Gastroesophageal sphincter (tissue), 4 donors: ENCODE results near the gene HRH3. TPM values are rescaled to one million over a fixed set of nuclear protein-coding genes. Genes with fewer than 3 reads are reported as not detected.
A peak's percentile ranks its signal among the peaks of the same experiment; 100 is the strongest.

Experiments used
- ATAC-seq: fragments of 150-250 bp; one replicate; pipeline ENCODE4 v1.9.1; 2016; ENCODE audit warnings: mild to moderate bottlenecking, moderate library complexity
- H3K27ac ChIP-seq, 4 donors: fragments of 200-600 bp; sonication (generic) in 3 of 4; 1 replicate in 3 of 4; 2 replicates in 1 of 4; pipeline ENCODE4 v1.5.1; 2016 to 2019
- H3K27me3 ChIP-seq: fragments of 200-600 bp; sonication (generic); one replicate; pipeline ENCODE4 v1.5.1; 2019
- H3K36me3 ChIP-seq, 2 donors: fragments of 200-600 bp; sonication (generic); one replicate each; pipeline ENCODE4 v1.5.1; 2019; ENCODE audit warnings: control low read depth in 1 of 2
- H3K4me1 ChIP-seq, 3 donors: fragments of 200-600 bp; sonication (generic); 1 replicate in 2 of 3; 2 replicates in 1 of 3; pipeline ENCODE4 v1.5.1; 2016 to 2019; ENCODE audit warnings: control low read depth in 2 of 3
- H3K4me3 ChIP-seq, 2 donors: fragments of 200-600 bp; sonication (generic); one replicate each; pipeline ENCODE4 v1.5.1; 2019; ENCODE audit warnings: mild to moderate bottlenecking in 1 of 2, moderate library complexity in 1 of 2
- H3K9me3 ChIP-seq, 3 donors: fragments of 200-600 bp; sonication (generic); one replicate each; pipeline ENCODE4 v1.5.1; 2017 to 2019; ENCODE audit warnings: control low read depth in 2 of 3
- CTCF ChIP-seq, 4 experiments: fragments of 200-600 bp in 2 of 4; fragments of 450-650 bp in 2 of 4; sonication (generic) in 1 of 4; IDR thresholded peaks; one replicate each; pipeline ENCODE4 v1.5.1; 2017 to 2019; ENCODE audit warnings: antibody characterized with exemption in 4 of 4, mild to moderate bottlenecking in 2 of 4, moderate library complexity in 2 of 4
- EP300 ChIP-seq: sonication (generic); formaldehyde crosslinking; IDR thresholded peaks from one replicate; pipeline ENCODE4 v1.6.1; 2017; ENCODE audit warnings: antibody characterized with exemption, mild to moderate bottlenecking
- POLR2A ChIP-seq, 2 donors: fragments of 450-650 bp; IDR thresholded peaks; one replicate each; pipeline ENCODE4 v1.6.1; 2017; ENCODE audit warnings: antibody characterized with exemption in 2 of 2, mild to moderate bottlenecking in 2 of 2, moderate library complexity in 1 of 2
- POLR2AphosphoS5 ChIP-seq: sonication (generic); formaldehyde crosslinking; IDR thresholded peaks from one replicate; pipeline ENCODE4 v1.6.1; 2017; ENCODE audit warnings: antibody characterized with exemption
- WGBS, 2 donors: methylation state at CpG; one replicate each; pipeline ENCODE4 v1.1.5; 2018; ENCODE audit warnings: low coverage in 1 of 2; 5-methylcytosine and 5-hydroxymethylcytosine counted together
- total RNA-seq, 4 donors: library from RNA; depleted of rRNA; stranded (reverse); fragments of >200 nt; gene quantifications; one replicate each; pipeline ENCODE4 v1.1.0, GENCODE V29; 2016

Gene HRH3
- total RNA-seq, 4 donors from 2014 or later = not detected

DNA sequence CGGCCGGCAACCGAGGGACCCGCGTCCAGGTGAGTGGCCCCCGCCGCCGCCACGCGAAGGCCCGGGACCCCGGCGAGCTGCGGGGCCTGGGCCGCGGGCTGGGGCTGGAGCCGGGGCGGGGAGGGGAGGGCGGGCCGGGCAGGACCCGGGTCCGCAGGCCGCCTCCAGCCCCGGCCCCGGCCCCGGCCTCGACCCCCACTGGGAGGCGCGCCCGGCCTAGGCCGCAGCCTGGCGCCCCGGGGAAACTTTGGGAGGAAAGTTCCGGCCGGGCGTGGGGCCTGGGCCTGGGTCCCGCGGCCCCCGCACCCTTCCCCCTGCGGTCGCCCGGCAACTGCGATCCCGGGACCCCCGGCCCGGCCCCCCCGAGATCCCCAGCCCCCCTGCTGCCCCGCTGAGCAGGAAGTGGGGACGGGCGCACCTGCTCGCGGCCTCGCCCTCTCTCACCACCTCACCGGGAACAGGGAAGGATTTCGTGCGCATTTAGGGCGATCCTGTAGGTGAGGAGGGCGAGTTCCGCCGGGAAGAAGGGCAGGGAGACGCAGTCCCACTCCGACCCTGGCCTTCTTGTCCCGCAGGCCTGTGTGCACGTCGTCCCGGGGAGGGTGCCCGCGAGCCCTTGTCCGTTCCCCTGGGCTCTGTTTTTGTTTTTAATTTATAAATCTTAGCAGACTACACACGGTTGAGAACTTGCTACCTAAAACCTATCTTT, 18.6 kb upstream of the HRH3 start:
- Histone ChIP-seq H3K27ac (peak overlapping the region; percentile 52 to 87 (median 86)), H3K27me3 (peaks cover 9% of the 10 kb centered on the region), H3K9me3 (no peaks in the 10 kb centered on the region), H3K4me1 (peaks cover 0 to 43% (median 16%) of the 10 kb centered on the region in 3 donors), H3K4me3 (peak overlapping the region; percentile 93 to 96), H3K36me3 (peaks cover 0 to 6% of the 10 kb centered on the region in 2 donors)
- ATAC-seq = no peak
- no peak for TF ChIP-seq POLR2AphosphoS5
- TF ChIP-seq POLR2A (IDR thresholded peaks at IDR 0.05) = no peak
- TF ChIP-seq EP300 = no peak
- TF ChIP-seq CTCF (IDR thresholded peaks at IDR 0.05) = no peak
- WGBS, 2 donors = 0% methylated on average over 9 to 10 of the region's 70 CpGs

GRCh38 chr20:62237801-62238568, 17.9 kb upstream of the HRH3 start, which contains the start of gene OSBPL2:
TSS of gene OSBPL2 (plus strand) at chr20:62238521. CDS start at chr20:62256185, 17,664 bp downstream.
- 11% methylated on average over 6 of the region's 55 CpGs; no CpG with 5 or more reads in 1 of the 2 donors for WGBS, 2 donors
- Histone ChIP-seq H3K4me3 (peak within 1 kb of the TSS; percentile 93 to 96), H3K4me1 (peaks cover 0 to 42% (median 16%) of the 10 kb centered on the region in 3 donors), H3K27me3 (peaks cover 17% of the 10 kb centered on the region), H3K9me3 (no peaks in the 10 kb centered on the region), H3K27ac (peak within 1 kb of the TSS; percentile 52 to 87 (median 86)), H3K36me3 (peaks cover 0 to 6% of the 10 kb centered on the region in 2 donors)
- TF ChIP-seq CTCF (IDR thresholded peaks at IDR 0.05) (no peak), POLR2A (IDR thresholded peaks at IDR 0.05) (peak in 1 of 2 donors; percentile 31), EP300 (no peak), POLR2AphosphoS5 (peak; percentile 54)
- ATAC-seq = peak; percentile 99

DNA sequence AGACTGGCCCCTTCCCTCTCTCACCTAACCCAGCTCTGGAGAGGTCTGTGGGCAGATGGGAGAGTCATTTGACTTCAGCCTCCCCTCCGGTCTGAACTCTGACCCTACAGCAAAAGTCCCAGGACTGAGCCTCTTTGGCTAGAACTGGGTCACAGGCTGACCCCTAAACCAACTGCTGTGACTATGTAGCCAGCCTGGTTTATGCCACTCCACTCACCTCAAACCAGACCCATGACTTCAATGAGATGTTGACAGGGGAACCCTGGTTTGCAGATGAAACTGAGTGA, 17.4 kb upstream of the HRH3 start:
- Histone ChIP-seq H3K36me3 (peaks cover 0 to 3% of the 10 kb centered on the region in 2 donors), H3K9me3 (no peaks in the 10 kb centered on the region), H3K27ac (no peak overlapping the region), H3K4me3 (peak overlapping the region in 1 of 2 donors; percentile 96), H3K27me3 (peaks cover 22% of the 10 kb centered on the region), H3K4me1 (peaks cover 0 to 42% (median 14%) of the 10 kb centered on the region in 3 donors)
- no peak for TF ChIP-seq CTCF (IDR thresholded peaks at IDR 0.05)
- TF ChIP-seq POLR2A (IDR thresholded peaks at IDR 0.05) = no peak
- TF ChIP-seq POLR2AphosphoS5 = no peak
- TF ChIP-seq EP300 = no peak
- no CpG with 5 or more reads among the region's 1 CpG for WGBS, 2 donors
- no peak for ATAC-seq

GRCh38 chr20:62236766-62237513, 16.9 kb upstream of the HRH3 start:
- Histone ChIP-seq H3K9me3 (no peaks in the 10 kb centered on the region), H3K27ac (no peak overlapping the region), H3K36me3 (no peaks in the 10 kb centered on the region), H3K27me3 (peaks cover 27% of the 10 kb centered on the region), H3K4me3 (no peak overlapping the region), H3K4me1 (peaks cover 0 to 42% (median 11%) of the 10 kb centered on the region in 3 donors)
- TF ChIP-seq CTCF (IDR thresholded peaks at IDR 0.05) (no peak), POLR2AphosphoS5 (no peak), POLR2A (IDR thresholded peaks at IDR 0.05) (no peak), EP300 (no peak)
- WGBS, 2 donors = 36 to 56% methylated on average over 9 to 12 of the region's 28 CpGs
- ATAC-seq = no peak
